GM21529 (cell line): ENCODE data around the gene SLITRK1.

Source experiments
- ATAC-seq: cut with Tn5 transposase; IDR thresholded peaks from one replicate; pipeline ENCODE4 v1.9.1; 2021; ENCODE audit not compliant: unreplicated experiment

The SLITRK1 gene, protein sequence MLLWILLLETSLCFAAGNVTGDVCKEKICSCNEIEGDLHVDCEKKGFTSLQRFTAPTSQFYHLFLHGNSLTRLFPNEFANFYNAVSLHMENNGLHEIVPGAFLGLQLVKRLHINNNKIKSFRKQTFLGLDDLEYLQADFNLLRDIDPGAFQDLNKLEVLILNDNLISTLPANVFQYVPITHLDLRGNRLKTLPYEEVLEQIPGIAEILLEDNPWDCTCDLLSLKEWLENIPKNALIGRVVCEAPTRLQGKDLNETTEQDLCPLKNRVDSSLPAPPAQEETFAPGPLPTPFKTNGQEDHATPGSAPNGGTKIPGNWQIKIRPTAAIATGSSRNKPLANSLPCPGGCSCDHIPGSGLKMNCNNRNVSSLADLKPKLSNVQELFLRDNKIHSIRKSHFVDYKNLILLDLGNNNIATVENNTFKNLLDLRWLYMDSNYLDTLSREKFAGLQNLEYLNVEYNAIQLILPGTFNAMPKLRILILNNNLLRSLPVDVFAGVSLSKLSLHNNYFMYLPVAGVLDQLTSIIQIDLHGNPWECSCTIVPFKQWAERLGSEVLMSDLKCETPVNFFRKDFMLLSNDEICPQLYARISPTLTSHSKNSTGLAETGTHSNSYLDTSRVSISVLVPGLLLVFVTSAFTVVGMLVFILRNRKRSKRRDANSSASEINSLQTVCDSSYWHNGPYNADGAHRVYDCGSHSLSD

DNA sequence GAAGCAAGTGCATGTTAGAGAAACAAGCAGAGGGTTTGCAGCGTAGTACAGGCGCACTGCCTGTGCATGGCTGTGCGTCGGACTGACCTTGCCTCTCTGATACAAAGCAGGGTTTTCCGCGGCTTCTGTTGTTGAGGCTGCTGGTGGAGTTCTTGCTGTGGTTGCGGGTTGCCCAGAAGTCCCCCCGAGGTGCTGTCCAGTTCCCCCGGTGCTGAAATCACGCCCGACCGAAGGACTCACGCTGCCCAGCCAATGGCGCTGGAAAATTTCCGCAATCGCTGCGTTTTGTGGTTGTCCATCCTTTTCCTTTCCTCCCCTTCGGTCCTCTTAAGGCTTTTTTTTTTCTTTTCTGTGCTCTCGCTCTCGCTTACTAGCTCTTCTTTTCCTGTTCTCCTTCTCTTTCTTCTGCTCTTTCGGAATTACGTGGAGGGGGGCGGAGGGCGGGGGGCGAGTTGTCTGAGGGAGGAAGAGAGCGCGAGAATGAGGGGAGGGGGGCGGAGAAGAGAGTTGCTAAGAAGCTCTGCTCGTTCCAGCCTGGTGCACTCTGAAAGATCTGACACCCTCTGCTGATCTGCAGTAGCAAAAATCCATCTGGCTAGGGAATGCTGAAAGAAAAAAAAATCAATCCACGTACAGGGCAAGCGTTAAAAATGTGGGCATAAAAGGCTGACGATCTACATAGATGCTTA is at the start of gene SLITRK1:
SLITRK1 (minus strand) TSS at position 558 of the 689 bp plus-strand sequence. CDS start 967 bp downstream, outside the sequence.
- no peak for ATAC-seq

DNA sequence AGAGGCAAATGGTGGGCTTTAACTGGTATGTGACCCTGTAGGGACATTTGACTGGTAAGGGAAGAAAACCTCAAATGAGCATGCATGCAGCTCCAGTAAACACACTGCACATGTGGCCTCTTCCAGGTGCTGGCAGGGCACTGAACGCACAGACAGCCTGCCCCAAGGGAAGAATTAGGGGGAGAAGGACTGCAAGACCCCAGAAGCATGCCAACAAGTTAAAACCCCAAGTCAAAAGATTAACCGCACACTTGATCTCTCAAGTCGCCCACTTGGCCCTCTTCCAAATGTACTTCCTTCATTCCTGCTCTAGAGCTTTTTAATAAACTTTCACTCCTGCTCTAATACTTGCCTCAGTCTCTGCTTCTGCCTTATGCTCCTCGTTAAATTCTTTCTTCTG is 46.9 kb upstream of the SLITRK1 start:
- ATAC-seq = no peak

DNA sequence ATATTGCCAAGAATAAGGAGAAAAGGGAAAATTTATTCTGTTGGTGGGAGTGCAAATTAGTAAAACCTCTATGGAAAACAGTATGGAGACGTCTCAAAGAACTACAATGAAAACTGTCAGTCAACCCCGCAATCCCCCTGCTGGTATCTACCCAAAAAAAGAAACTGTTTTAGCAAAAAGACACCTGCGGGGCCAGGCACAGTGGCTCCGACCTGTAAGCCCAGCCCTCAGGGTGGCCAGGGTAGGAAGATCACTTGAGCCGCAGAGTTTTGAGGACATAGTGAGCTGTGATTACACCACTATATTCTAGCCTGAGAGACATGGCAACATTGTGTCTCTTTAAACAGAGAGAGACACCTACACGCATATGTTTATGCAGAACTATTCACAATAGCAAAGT is 37.5 kb upstream of the SLITRK1 start:
- no peak for ATAC-seq

DNA sequence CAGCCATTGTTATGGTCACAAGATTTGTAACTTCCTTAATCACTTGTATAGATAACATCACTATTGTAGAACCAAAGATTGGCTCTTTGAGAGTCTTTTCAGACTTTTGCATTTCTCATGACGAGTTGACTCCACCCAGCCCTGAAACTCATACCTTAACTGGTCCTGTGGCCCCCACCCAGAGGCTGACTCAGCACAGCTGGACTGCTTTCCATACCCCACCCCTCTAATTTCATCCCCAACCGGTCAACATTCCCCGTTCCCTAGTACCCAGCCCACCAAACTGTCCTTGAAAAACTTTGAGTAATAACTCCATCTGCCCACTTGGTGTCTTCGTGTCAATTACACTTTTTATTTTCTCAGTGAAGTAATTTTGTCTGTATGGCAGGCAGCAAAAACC is 32.1 kb upstream of the SLITRK1 start:
- ATAC-seq = no peak

DNA sequence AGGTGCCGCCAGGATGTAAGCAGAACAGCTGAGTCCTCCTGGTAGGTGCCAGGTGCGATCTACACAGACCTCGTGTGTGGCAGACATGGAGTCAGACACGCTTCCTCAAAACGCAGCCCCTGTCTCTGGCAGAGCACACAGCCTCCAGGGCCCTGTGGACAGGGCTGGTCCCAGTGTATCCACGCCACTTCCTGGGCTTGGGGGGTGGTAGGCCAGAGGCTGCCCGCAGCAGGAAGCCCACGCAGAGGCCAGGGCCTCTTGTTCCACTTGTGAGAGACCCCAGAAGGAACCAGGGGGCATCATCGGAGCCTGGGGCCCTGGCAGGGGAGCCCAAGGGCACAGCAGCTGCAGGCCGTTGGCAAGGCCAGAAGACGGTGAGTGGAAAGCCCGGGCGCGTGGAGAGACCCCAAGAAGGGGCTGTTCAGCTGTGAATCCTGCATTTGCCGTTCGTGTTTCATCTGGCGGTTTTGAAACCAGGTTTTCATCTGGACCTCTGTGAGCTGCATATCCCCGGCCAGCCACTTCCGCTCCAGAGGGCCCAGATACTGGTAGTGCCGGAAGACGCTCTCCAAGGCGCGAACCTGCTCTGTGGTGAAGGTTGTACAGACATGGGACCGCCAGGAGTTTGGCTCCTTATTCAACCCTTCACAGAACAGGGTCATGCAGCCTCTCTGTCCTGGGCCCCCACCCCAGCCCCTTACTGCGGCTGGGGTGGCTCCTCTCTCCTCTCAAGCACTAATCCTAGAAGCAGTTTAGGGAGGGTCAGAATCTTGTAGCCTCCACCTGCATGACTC is 25.1 kb upstream of the SLITRK1 start:
- no peak for ATAC-seq

DNA sequence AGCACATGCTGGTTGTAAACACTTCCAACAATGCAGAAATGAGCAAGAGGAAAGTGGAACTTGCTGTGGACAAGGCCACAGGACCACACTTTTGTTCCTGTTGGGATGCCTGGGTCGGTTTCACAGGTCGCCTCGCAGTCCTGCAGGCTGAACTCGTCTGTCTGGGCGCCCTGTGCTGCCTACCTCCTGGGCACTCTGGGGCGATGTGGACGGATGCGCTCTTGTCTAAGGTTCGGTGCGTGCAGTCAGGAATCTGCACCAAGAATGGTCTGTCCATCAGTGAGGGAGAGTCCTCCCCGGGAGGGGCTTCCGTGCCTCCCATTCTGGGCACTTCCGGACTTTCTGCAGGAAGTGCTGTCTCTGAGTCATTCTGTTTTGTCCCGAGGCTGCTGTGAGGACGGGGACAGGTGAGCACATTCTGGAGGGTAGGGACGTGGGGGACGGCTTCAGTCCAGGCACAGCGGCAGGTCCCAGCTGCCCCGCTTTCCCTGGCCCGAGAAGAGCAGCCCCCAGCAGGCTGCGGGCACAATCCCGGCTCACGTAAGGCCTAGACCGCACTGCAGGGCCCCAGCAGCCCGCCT is 24.1 kb upstream of the SLITRK1 start:
- no peak for ATAC-seq

DNA sequence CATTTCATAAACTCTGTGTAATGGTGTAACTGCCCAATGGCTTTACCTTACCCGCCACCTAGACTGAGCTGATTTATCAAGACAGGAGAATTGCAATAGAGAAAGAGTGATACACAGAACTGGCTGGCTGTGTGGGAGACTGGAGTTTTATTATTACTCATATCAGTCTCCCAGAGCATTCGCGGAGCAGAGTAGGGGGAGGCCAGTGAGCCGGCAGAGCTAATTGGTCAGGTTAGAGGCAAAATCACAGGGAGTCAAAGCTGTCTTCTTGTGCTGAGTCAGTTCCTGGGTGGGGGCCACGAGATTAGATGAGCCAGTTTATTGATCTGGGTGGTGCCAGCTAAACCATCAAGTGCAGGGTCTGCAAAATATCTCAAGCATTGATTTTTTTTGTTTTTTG is 23.4 kb upstream of the SLITRK1 start:
- no peak for ATAC-seq

DNA sequence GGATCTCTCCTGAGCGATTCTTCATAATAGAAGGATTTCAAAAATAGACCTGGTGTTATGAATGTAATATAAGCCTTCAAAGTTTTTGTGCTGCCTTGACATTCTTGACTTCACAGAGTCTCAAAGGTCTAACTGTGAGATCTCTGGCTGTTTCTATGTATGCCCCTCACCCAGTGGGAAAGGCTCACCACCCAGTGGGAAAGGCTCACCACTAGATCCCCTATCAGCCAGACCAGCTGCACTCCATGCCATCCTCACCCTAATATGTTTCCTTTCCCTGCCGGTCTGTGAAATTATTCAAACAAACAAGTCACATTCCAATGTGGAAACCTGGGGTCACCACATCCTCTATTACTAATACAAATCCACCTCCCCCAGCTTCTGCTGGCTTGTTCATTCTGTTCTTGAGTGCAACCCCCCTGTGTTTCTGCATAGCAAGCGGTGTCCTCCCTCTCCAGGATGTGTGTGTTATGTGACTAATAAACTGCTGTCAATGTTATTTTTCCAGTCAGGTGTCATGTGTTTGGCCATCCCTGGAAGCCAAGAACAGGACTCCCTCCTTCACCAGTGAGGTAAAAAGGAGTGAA is 13.8 kb upstream of the SLITRK1 start:
- no peak for ATAC-seq

DNA sequence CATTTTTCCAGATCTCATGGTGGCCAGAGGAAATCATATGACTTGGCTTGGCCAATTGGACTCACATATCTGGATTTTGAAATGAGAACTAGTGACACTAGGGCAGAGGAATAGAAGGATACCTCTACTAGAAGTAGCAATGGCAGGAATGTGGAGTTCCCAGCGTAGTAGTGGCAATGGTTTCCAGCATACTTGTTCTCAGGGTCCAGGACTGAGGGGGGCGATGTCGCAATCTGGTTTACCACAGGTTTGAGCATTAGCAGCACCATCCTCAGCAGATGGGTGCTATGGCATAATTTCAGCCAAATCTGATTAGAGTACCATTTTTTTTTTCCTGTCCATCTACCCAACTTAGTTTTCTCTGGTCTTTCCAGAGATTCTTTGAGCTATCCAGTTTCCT is 8.1 kb upstream of the SLITRK1 start:
- no peak for ATAC-seq

DNA sequence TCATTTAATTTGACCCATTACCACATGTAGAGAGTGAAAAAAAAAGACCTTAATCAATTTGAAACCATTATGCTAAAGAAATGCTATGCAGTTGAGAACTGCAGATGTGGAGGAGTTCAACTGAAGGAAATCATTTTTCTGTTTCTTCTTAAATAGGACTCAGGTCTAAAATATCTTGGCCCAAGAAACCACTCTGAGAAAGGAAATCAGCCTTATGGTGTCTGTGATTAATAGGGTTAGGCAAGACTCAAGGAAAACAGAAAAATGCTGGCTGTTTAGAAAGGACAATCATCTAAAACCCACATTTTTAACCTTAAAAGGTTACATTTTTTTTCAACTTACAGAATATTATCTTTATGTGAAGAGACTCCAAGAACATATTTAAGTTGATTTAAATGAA is 1.9 kb upstream of the SLITRK1 start:
- no peak for ATAC-seq

DNA sequence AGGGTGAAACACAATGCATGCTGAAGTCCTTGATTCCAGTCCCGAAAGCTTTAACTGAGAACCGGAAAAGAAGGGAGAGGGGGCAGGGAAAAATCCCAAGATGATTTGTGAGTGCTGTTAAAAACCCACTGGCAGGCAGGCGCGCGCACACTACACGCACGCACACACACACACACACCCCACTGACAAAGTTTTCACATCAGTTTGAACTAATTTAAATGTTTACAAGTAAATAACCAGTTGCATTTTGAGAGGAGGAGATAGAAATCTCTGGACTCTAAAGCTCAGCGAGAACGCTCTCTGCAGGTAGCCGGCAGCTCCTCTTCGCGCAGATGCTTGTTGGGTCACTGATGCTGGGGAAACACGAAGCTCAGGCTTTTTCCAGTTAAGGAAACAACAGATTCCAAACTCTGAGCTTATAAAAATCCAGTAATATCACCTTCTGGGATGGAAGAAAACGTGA is 818 bp upstream of the SLITRK1 start:
- ATAC-seq = no peak

DNA sequence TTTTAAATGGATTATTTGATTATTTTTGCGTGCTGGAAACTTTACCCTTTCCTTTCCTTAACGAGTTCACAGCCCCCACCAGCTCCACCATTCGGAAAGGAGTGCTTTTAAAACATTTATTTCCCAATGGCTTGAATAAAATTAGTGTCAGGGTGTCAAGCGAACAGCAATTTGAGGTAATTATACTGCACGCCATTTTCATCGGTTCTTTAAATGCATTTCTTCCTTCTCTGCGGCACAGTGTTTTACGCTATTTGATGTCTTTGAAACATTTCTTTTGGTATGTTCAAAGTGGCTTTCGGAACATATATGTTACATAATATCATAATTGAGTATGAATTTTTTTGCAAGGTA is 309 bp upstream of the SLITRK1 start:
- ATAC-seq = no peak

DNA sequence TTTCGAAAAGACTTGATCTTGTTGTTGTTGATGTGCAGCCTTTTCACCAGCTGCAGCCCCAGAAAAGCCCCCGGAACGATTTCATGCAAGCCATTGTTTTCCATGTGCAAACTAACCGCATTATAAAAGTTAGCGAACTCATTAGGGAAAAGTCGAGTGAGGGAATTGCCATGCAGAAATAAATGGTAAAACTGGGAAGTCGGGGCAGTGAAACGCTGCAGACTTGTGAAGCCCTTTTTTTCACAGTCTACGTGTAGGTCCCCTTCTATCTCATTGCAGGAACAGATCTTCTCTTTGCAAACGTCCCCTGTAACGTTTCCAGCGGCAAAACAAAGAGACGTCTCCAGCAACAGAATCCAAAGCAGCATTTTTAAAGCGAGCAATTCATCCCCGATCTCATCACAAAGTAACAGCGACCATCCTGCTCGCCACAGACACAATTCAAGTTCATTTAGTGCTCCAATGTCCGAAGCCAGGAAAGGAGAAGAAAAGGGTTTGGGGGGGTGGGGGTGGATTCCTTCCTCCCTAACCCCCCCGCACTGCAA is 1.1 kb downstream of the SLITRK1 start:
- no peak for ATAC-seq

DNA sequence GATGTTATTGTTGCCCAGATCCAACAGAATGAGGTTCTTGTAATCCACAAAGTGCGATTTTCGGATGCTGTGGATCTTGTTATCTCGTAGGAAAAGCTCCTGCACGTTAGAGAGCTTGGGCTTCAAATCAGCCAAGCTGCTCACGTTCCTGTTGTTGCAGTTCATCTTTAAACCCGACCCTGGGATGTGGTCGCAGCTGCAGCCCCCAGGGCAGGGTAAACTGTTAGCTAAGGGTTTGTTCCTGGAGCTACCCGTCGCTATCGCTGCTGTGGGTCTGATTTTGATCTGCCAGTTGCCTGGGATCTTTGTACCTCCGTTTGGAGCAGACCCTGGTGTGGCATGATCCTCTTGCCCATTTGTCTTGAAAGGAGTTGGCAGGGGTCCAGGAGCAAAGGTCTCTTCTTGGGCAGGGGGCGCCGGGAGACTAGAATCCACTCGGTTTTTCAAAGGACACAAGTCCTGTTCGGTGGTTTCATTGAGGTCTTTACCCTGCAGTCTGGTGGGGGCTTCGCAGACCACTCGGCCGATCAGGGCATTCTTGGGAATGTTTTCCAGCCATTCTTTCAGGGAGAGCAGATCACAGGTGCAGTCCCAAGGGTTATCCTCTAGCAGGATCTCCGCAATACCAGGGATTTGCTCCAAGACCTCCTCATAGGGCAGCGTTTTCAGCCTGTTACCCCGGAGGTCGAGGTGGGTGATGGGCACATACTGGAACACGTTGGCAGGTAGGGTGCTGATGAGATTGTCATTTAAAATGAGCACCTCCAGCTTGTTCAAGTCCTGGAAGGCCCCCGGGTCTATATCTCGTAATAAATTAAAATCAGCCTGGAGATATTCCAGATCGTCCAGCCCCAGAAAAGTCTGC is 1.8 kb downstream of the SLITRK1 start:
- no peak for ATAC-seq

DNA sequence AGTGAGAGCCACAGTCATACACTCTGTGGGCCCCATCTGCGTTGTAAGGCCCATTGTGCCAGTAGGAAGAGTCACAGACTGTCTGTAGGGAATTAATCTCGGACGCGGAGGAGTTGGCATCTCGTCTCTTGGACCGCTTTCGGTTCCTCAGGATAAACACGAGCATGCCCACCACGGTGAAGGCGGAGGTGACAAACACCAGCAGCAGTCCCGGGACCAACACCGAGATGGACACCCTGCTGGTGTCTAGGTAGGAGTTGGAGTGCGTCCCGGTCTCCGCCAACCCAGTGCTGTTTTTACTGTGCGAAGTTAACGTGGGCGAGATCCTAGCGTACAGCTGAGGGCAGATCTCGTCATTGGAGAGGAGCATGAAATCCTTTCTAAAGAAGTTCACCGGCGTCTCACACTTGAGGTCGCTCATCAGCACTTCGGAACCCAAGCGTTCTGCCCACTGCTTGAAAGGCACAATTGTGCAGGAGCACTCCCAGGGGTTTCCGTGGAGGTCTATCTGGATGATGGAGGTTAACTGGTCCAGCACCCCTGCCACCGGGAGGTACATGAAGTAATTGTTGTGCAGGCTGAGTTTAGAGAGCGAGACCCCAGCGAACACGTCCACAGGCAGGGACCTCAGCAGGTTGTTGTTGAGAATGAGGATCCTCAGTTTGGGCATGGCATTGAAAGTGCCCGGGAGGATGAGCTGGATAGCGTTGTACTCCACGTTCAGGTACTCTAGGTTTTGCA is 2.7 kb downstream of the SLITRK1 start:
- ATAC-seq = no peak

DNA sequence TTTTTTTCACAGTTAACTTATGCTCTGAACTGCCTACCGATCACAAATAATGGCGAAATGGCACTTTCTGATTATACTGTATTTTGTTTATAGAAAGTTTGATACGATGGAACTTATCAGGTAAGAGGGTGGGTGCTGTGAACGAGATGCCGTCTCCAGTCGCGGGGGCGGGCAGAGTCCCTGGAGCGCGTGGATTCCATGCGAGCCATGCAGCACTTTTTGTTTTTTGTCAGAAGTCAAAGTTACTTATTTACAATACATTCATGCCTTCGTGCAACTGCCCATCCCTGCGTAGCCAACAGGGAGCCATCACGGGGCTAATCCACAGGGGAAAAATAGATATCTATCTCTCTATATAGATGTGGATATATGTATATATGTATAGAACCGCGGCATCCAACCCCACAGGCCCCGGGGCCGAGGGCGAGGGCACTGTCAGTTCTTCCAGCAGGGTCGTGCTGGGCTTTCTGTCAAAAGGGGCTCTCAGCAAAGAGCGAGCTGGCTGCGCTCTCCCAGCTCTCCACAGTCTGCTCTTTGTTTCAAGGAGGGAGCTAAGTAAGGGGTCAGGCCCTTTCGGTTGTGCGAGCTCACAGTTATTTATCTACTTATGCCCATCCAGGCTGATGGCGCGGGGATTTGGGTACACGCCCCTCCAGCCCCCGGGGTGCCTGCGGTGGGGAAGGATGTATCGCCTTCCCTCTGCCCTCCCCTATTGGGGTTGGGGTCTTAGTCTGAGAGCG is 3.4 kb downstream of the SLITRK1 start:
- no peak for ATAC-seq

DNA sequence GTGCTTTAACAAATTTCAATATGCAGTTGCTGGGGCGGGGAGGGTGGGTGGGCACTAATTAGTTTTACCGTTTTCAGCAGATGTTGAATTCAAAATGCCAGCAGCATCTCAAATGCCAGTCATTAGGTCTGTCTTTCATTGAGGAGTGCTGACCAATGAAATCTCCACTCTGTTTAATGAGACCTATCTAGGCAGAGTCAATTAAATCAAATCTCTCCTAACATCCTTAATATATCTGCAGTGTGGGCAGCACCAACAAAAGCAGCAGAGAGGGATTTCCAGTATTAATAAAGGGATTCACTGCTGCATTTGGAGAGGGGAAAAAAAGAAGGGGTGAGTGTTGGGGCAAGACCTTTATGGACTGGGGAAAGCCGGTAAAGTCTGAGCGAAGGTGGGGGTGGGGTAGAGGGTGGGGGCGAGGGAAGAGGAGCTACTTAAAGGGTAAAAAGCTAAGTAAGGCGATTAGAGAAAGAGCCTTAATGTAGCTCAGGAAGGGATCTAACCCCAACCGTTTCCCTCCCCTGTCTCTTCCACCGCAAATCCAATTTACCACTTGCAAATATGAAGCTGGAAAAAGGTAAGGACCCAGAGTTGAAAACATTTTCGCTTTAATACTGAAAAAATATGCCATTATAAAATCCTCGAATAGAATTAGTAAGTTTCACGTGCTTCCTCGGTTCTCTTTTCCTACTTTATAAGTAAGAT is 4.5 kb downstream of the SLITRK1 start:
- no peak for ATAC-seq
